ENCODE data around the gene LEPR. TPM values are rescaled to one million over a fixed set of nuclear protein-coding genes. Genes with fewer than 3 reads are reported as not detected.

Gene LEPR
- total RNA-seq, 1 donor from 2014 or later: 3.0 TPM

DNA sequence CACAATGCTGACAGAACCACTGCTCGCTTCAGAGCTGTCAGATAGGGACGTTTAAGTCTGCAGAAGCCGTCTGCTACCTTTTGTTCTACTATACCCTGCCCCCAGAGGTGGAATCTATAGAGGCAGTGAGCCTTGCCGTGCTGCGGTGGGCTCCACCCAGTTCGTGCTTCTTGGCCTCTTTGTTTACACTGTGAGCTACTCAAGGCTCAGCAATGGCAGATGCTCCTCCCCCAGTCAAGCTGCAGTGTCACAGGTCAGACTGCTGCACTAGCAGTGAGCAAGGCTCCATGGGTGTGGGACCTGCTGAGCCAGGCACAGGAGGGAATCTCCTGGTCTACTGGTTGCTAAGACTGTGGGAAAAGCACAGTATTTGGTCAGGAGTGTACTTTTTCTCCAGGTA lies 47.1 kb downstream of the LEPR start:
- peaks cover 24% of the 10 kb centered on the region for H3K9me3 Mint-ChIP-seq (ENCODE audit: low read depth)
- TF ChIP-seq, protein P1, sequence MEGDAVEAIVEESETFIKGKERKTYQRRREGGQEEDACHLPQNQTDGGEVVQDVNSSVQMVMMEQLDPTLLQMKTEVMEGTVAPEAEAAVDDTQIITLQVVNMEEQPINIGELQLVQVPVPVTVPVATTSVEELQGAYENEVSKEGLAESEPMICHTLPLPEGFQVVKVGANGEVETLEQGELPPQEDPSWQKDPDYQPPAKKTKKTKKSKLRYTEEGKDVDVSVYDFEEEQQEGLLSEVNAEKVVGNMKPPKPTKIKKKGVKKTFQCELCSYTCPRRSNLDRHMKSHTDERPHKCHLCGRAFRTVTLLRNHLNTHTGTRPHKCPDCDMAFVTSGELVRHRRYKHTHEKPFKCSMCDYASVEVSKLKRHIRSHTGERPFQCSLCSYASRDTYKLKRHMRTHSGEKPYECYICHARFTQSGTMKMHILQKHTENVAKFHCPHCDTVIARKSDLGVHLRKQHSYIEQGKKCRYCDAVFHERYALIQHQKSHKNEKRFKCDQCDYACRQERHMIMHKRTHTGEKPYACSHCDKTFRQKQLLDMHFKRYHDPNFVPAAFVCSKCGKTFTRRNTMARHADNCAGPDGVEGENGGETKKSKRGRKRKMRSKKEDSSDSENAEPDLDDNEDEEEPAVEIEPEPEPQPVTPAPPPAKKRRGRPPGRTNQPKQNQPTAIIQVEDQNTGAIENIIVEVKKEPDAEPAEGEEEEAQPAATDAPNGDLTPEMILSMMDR (IDR thresholded peaks at IDR 0.05; ENCODE audit: unreplicated experiment): peak; percentile 30
- H3K27me3 Mint-ChIP-seq: no peaks in the 10 kb centered on the region
- no peak overlapping the region for H3K4me3 Mint-ChIP-seq (ENCODE audit: low read depth)
- H3K27ac Mint-ChIP-seq: no peak overlapping the region
- peaks cover 27% of the 10 kb centered on the region for H3K4me1 Mint-ChIP-seq (ENCODE audit: low read depth)
- DNase-seq (ENCODE audit: low spot score, unreplicated experiment): peak; percentile 19
- peaks cover 2% of the 10 kb centered on the region for H3K36me3 Mint-ChIP-seq (ENCODE audit: insufficient read depth)

DNA sequence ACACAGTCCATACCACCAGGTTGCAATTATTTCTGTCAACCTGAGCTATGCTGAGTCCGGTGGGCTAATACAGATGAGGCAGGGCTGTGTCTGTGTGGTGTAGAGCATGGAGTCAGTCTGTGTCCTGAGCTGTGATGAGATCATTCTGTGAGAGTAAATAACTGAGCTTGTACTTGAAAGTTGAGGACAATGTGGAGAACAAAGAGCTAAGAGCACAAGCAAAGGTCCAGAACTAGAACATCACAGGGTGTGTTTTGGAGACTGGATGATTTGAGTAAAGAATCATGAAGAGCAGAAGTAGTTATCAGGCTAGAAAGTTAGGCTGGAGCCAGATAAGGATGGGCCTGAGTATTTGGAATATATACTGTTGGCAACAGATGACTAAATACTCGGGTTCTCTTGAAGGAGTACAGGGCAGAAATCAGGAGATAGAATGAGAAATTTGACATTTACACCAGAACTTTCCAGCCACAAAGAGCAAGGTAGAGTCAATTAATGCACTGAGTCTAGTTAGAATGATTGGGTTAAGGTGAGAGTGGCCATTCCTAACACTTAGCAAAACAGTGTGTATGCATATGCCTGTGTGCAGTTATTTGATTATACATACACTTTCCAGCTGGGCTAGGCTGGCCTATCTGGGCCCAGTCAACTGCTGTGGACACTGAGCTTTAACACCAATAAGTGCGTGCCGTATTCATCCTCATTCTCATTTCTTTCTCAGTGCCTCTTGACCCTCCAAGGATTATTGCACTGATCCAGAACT lies 48.8 kb downstream of the LEPR start:
- no peak for DNase-seq (ENCODE audit: low spot score, unreplicated experiment)
- Mint-ChIP-seq H3K36me3 (ENCODE audit: insufficient read depth) (peaks cover 2% of the 10 kb centered on the region), H3K4me3 (ENCODE audit: low read depth) (no peak overlapping the region), H3K4me1 (ENCODE audit: low read depth) (peaks cover 32% of the 10 kb centered on the region), H3K9me3 (ENCODE audit: low read depth) (peaks cover 19% of the 10 kb centered on the region), H3K27ac (no peak overlapping the region), H3K27me3 (no peaks in the 10 kb centered on the region)
- TF ChIP-seq, protein P1 (IDR thresholded peaks at IDR 0.05; ENCODE audit: unreplicated experiment): no peak

DNA sequence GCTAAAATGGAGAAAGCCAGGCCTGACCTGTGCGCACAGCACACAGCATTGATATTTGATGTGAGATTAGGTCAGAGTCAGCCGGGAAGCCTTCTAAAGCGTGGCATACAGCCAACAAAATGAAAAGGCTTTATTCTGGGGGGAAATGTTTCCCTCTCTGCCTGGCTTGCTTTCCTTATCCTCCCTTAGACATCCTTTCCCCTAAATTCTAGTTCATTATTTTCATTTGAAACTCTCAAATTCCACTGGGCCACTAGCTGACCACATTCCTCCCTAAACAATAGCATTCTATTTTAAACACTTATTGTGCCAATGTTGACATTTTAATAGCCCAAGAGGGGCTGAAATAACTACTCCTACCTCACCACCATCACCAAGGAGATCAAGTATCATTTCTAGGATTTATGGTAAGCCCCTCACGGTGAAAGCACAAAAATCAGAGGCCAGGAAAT lies 49.4 kb downstream of the LEPR start:
- Mint-ChIP-seq H3K9me3 (ENCODE audit: low read depth) (peaks cover 16% of the 10 kb centered on the region), H3K27ac (no peak overlapping the region), H3K4me3 (ENCODE audit: low read depth) (no peak overlapping the region), H3K4me1 (ENCODE audit: low read depth) (peaks cover 33% of the 10 kb centered on the region), H3K27me3 (no peaks in the 10 kb centered on the region), H3K36me3 (ENCODE audit: insufficient read depth) (peaks cover 2% of the 10 kb centered on the region)
- no peak for DNase-seq (ENCODE audit: low spot score, unreplicated experiment)
- TF ChIP-seq, protein P1 (IDR thresholded peaks at IDR 0.05; ENCODE audit: unreplicated experiment): no peak

Other genes with a start within 250 kb of the LEPR start
- gene DNAJC6, start 111.1 kb upstream of the LEPR start, total RNA-seq: 7.1 and 8.9 TPM in 2 replicates
- gene LEPROT, start within 50 bp of the LEPR start, total RNA-seq: 54.5 and 55.9 TPM in 2 replicates

All from progenitor cell of endocrine pancreas (in vitro differentiated cells).